Caco-2 (cell line): ENCODE data around the gene ST6GALNAC3. TPM values are rescaled to one million over a fixed set of nuclear protein-coding genes. Genes with fewer than 3 reads are reported as not detected.

Experiments
- BruUV-seq: library from RNA; stranded (reverse); fragments of 400-500 nt; replicated peaks from 2 replicates; lab custom pipeline; 2021; lab: Mats Ljungman, UMichigan
- CTCF ChIA-PET: fragments of 300-600 bp; sonication (Branson Sonifier 250); formaldehyde crosslinking; loops from one replicate; lab custom pipeline; 2022; ENCODE audit warnings: antibody characterized with exemption; lab: Charles Lee
- POLR2A ChIA-PET: fragments of 300-600 bp; sonication (Branson Sonifier 250); formaldehyde crosslinking; loops from one replicate; lab custom pipeline; 2022; ENCODE audit warnings: antibody characterized with exemption; lab: Charles Lee
- DNase-seq, 2 experiments: peaks; one replicate each; pipeline versions ENCODE4 v3.0.0 to v3.0.0-alpha.2; 2020 to 2022
- H3K27me3 ChIP-seq: replicated peaks from 2 replicates; pipeline ENCODE4 v1.6.0; 2011; ENCODE audit warnings: low read length; ENCODE audit not compliant: control insufficient read depth, insufficient read depth
- H3K36me3 ChIP-seq: 2 replicates; pipeline ENCODE4 v1.5.1; 2011; ENCODE audit warnings: low read length; ENCODE audit not compliant: control insufficient read depth, insufficient read depth
- H3K4me1 ChIP-seq: fragments of 250-450 bp; sonication (Bioruptor Pico); 2 replicates; pipeline ENCODE4 v1.5.1; 2020; ENCODE audit warnings: mild to moderate bottlenecking
- H3K4me3 ChIP-seq: 2 replicates; pipeline ENCODE4 v1.5.1; 2011; ENCODE audit warnings: low read depth, mild to moderate bottlenecking, control low read depth, low read length
- H3K9me3 ChIP-seq: fragments of 250-450 bp; sonication (Bioruptor Pico); 2 replicates; pipeline ENCODE4 v1.5.1; 2020; ENCODE audit warnings: mild to moderate bottlenecking, moderate library complexity
- H3K27ac Mint-ChIP-seq: one replicate; pipeline ENCODE4 v1.8.0; 2022; ENCODE audit warnings: mixed read lengths; ENCODE audit not compliant: unreplicated experiment
- H3K27me3 Mint-ChIP-seq: one replicate; pipeline ENCODE4 v1.8.0; 2022; ENCODE audit warnings: mixed read lengths; ENCODE audit not compliant: insufficient read depth, unreplicated experiment
- H3K36me3 Mint-ChIP-seq: one replicate; pipeline ENCODE4 v1.8.0; 2022; ENCODE audit warnings: mild to moderate bottlenecking, mixed read lengths; ENCODE audit not compliant: insufficient read depth, unreplicated experiment
- H3K4me1 Mint-ChIP-seq: one replicate; pipeline ENCODE4 v1.8.0; 2022; ENCODE audit warnings: low read depth, mixed read lengths; ENCODE audit not compliant: unreplicated experiment
- H3K4me3 Mint-ChIP-seq: one replicate; pipeline ENCODE4 v1.8.0; 2022; ENCODE audit warnings: mild to moderate bottlenecking, moderate library complexity, mixed read lengths; ENCODE audit not compliant: unreplicated experiment
- H3K9me3 Mint-ChIP-seq: one replicate; pipeline ENCODE4 v1.8.0; 2022; ENCODE audit warnings: mixed read lengths; ENCODE audit not compliant: unreplicated experiment
- intact Hi-C: fragments of 100-400 bp; cut with micrococcal nuclease; formaldehyde crosslinking; loops from one replicate; pipeline ENCODE4 v1.10.0; 2022; ENCODE audit not compliant: unreplicated experiment
- total RNA-seq: library from RNA; stranded (reverse); gene quantifications from 2 replicates; pipeline ENCODE4 v1.2.3, GENCODE V29; 2022
- TF ChIP-seq, protein P1 (sequence below), 2 experiments: fragments of 200-600 bp in 1 of 2; IDR thresholded peaks; 1 replicate in 1 of 2; 2 replicates in 1 of 2; pipeline versions ENCODE4 v1.5.1 to v1.8.0; 2011 to 2022; ENCODE audit warnings: antibody characterized with exemption in 1 of 2, control low read depth in 1 of 2, inconsistent platforms in 1 of 2, low read depth in 1 of 2, low read length in 1 of 2, mild to moderate bottlenecking in 1 of 2, moderate library complexity in 1 of 2; ENCODE audit not compliant: insufficient read depth in 1 of 2, severe bottlenecking in 1 of 2, unreplicated experiment in 1 of 2

Gene ST6GALNAC3
- total RNA-seq, 1 experiment from 2014 or later: 16.0 TPM

DNA sequence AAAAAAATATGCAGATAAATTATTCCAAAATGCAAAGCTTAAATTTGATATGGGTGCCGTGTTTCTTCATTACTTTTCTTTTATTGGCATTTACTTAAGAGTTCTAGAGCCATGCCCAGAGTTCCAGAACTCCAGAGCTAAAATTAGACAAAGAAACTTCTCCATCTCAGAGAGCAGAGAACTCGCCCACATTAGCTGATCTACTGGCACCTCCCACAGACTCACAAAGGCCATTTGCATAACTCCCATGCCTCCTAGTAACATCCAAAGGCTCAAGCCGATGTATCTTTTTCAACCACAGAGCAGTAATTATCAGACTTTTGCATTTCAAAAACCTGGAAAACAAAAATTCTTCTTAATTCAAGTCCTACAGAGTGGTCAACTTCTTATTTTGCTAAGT, 468.9 kb downstream of the ST6GALNAC3 start:
- H3K9me3 Mint-ChIP-seq: no peaks in the 10 kb centered on the region
- DNase-seq: no peak
- ChIA-PET POLR2A (no interaction called here), CTCF (no interaction called here)
- no peak overlapping the region for H3K4me3 Mint-ChIP-seq
- H3K4me1 ChIP-seq: no peaks in the 10 kb centered on the region
- no peaks in the 10 kb centered on the region for H3K36me3 ChIP-seq
- H3K9me3 ChIP-seq: no peaks in the 10 kb centered on the region
- BruUV-seq: no TSS peak
- H3K27me3 Mint-ChIP-seq: no peaks in the 10 kb centered on the region
- H3K27me3 ChIP-seq: no peaks in the 10 kb centered on the region
- intact Hi-C loops: no loop called here
- H3K4me1 Mint-ChIP-seq: peaks cover 14% of the 10 kb centered on the region
- no peaks in the 10 kb centered on the region for H3K36me3 Mint-ChIP-seq
- H3K27ac Mint-ChIP-seq: no peak overlapping the region
- no peak overlapping the region for H3K4me3 ChIP-seq
- TF ChIP-seq, protein P1, sequence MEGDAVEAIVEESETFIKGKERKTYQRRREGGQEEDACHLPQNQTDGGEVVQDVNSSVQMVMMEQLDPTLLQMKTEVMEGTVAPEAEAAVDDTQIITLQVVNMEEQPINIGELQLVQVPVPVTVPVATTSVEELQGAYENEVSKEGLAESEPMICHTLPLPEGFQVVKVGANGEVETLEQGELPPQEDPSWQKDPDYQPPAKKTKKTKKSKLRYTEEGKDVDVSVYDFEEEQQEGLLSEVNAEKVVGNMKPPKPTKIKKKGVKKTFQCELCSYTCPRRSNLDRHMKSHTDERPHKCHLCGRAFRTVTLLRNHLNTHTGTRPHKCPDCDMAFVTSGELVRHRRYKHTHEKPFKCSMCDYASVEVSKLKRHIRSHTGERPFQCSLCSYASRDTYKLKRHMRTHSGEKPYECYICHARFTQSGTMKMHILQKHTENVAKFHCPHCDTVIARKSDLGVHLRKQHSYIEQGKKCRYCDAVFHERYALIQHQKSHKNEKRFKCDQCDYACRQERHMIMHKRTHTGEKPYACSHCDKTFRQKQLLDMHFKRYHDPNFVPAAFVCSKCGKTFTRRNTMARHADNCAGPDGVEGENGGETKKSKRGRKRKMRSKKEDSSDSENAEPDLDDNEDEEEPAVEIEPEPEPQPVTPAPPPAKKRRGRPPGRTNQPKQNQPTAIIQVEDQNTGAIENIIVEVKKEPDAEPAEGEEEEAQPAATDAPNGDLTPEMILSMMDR (IDR thresholded peaks at IDR 0.05; ENCODE audit: insufficient read depth in 1 of 2, low read depth in 1 of 2, low read length in 1 of 2, severe bottlenecking in 1 of 2, unreplicated experiment in 1 of 2): no peak

DNA sequence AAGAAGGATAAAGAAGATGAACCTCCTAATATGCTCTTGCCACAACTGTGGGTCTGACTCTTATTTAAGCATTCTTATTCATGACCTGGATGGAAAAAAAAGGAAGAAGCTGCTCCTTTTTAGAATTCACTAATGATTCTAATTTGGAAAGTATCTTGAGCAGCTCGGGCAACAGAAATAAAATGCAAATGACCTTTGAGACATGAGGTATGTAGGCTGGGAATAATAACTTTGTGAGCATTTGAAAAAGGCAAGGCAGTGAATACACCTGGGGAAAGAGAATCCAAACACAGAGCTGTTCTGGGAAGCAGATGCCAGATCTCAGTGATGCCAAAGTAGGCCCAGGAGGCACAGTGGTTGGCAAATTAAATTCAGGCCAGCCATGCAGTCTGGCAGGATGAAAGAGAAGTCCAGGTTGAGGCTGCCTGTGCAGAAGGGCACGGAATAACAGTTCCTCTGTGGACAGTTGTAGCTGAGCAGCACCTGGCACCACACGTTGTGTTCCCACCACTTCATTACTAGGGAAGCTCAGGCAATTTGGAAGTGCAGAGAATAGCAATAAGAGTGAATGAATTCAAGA, 471.9 kb downstream of the ST6GALNAC3 start:
- no peak overlapping the region for H3K4me3 Mint-ChIP-seq
- TF ChIP-seq, protein P1 (IDR thresholded peaks at IDR 0.05; ENCODE audit: insufficient read depth in 1 of 2, low read depth in 1 of 2, low read length in 1 of 2, severe bottlenecking in 1 of 2, unreplicated experiment in 1 of 2): no peak
- no peaks in the 10 kb centered on the region for H3K9me3 Mint-ChIP-seq
- Histone ChIP-seq H3K9me3 (no peaks in the 10 kb centered on the region), H3K27me3 (no peaks in the 10 kb centered on the region), H3K4me3 (no peak overlapping the region), H3K36me3 (no peaks in the 10 kb centered on the region), H3K4me1 (no peaks in the 10 kb centered on the region)
- ChIA-PET POLR2A (no interaction called here), CTCF (no interaction called here)
- BruUV-seq: no TSS peak
- H3K27ac Mint-ChIP-seq: no peak overlapping the region
- H3K36me3 Mint-ChIP-seq: no peaks in the 10 kb centered on the region
- intact Hi-C loops: loop anchor here (5.0 kb wide), 1 partner anchor 214 kb away; no protein-coding TSS in a partner anchor
- H3K4me1 Mint-ChIP-seq: peaks cover 6% of the 10 kb centered on the region
- no peaks in the 10 kb centered on the region for H3K27me3 Mint-ChIP-seq
- DNase-seq: no peak

DNA sequence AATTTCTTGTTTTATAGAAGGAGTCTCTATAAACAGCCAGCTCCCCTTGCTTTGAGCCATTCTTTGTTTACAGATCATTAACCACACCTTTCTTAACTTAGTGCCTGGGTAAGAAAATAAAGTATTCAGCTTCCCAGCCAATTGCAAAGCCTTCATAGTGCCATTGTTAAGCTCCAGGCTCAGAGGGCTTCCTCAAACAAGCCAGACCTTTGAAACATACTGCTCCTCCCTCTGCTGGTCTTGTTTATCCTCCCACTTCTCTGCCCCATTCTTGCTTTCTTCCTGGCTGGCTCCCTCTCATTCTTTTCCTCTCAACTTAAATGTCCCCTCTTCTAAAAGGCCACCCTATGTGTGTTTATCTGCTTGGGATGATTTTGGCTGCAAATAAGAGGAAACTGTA, 473.4 kb downstream of the ST6GALNAC3 start:
- CTCF ChIA-PET: no interaction called here

More for the DNA sequence above, 473.4 kb downstream of the ST6GALNAC3 start:
- no peak overlapping the region for H3K4me3 Mint-ChIP-seq
- peak; percentile 27 to 45 for DNase-seq
- intact Hi-C loops: loop anchor here (2.0 to 5.0 kb wide), 2 partner anchors 151 to 216 kb away; no protein-coding TSS in a partner anchor
- no peaks in the 10 kb centered on the region for H3K27me3 Mint-ChIP-seq
- peaks cover 6% of the 10 kb centered on the region for H3K4me1 Mint-ChIP-seq
- H3K9me3 Mint-ChIP-seq: no peaks in the 10 kb centered on the region
- no peaks in the 10 kb centered on the region for H3K36me3 Mint-ChIP-seq
- no peak overlapping the region for H3K27ac Mint-ChIP-seq
- POLR2A ChIA-PET: no interaction called here
- Histone ChIP-seq H3K4me1 (no peaks in the 10 kb centered on the region), H3K9me3 (no peaks in the 10 kb centered on the region), H3K27me3 (no peaks in the 10 kb centered on the region), H3K36me3 (no peaks in the 10 kb centered on the region), H3K4me3 (no peak overlapping the region)
- TF ChIP-seq, protein P1 (IDR thresholded peaks at IDR 0.05; ENCODE audit: insufficient read depth in 1 of 2, low read depth in 1 of 2, low read length in 1 of 2, severe bottlenecking in 1 of 2, unreplicated experiment in 1 of 2): no peak
- no TSS peak for BruUV-seq
